Esophagus squamous epithelium (tissue), 4 donors: Measurements from ENCODE around the gene BCAT1.

ENCODE experiments used
- CTCF ChIP-seq, 6 experiments: fragments of 450-650 bp in 4 of 6; fragments of 200-600 bp in 2 of 6; sonication (generic) in 2 of 6; IDR thresholded peaks; one replicate each; pipeline ENCODE4 v1.5.1; 2016 to 2019; ENCODE audit warnings: antibody characterized with exemption in 6 of 6, mild to moderate bottlenecking in 4 of 6, moderate library complexity in 4 of 6
- POLR2A ChIP-seq, 4 donors: fragments of 450-650 bp; IDR thresholded peaks; one replicate each; pipeline ENCODE4 v1.6.1; 2017; ENCODE audit warnings: antibody characterized with exemption in 4 of 4, mild to moderate bottlenecking in 4 of 4, moderate library complexity in 3 of 4

- TF ChIP-seq CTCF (IDR thresholded peaks at IDR 0.05) (no peak), POLR2A (IDR thresholded peaks at IDR 0.05) (no peak)
These were observed 21.3 kb upstream of the BCAT1 start for GRCh38 chr12:24970177-24970576.
